Limb (tissue), 2 donors: ENCODE data around the gene PAN3.

Experiments used
- DNase-seq, 2 donors: peaks; one replicate each; pipeline ENCODE4 v3.0.0-alpha.2; 2016; ENCODE audit errors: extremely low spot score in 2 of 2

Gene PAN3

GRCh38 chr13:28219408-28220099 is 81.2 kb downstream of the PAN3 start:
- no peak for DNase-seq

- no peak for DNase-seq
Measured at GRCh38 chr13:28220166-28220565, 81.8 kb downstream of the PAN3 start.

GRCh38 chr13:28229522-28230411 is 91.4 kb downstream of the PAN3 start:
- DNase-seq = no peak

GRCh38 chr13:28231642-28232041 is 93.3 kb downstream of the PAN3 start:
- no peak for DNase-seq

- no peak for DNase-seq
Measured at GRCh38 chr13:28237944-28238343, 99.6 kb downstream of the PAN3 start.

- no peak for DNase-seq
Measured at GRCh38 chr13:28239374-28239773, 101.0 kb downstream of the PAN3 start.

- DNase-seq = no peak
Measured at GRCh38 chr13:28245465-28245864, 107.1 kb downstream of the PAN3 start.

GRCh38 chr13:28246891-28247290 is 108.5 kb downstream of the PAN3 start:
- no peak for DNase-seq

GRCh38 chr13:28248080-28248479 is 109.7 kb downstream of the PAN3 start:
- no peak for DNase-seq

GRCh38 chr13:28250542-28250941 is 112.2 kb downstream of the PAN3 start:
- no peak for DNase-seq

- no peak for DNase-seq
Measured at GRCh38 chr13:28251466-28251865, 113.1 kb downstream of the PAN3 start.

- DNase-seq = no peak
Measured at GRCh38 chr13:28252547-28252946, 114.2 kb downstream of the PAN3 start.

GRCh38 chr13:28257305-28257704 is 119.0 kb downstream of the PAN3 start:
- DNase-seq = no peak

- no peak for DNase-seq
Measured at GRCh38 chr13:28258417-28258816, 120.1 kb downstream of the PAN3 start.

GRCh38 chr13:28267497-28267896 is 129.2 kb downstream of the PAN3 start:
- no peak for DNase-seq

- DNase-seq = no peak
Measured at GRCh38 chr13:28268800-28269223, 130.5 kb downstream of the PAN3 start.

GRCh38 chr13:28271056-28271840 is 132.9 kb downstream of the PAN3 start:
- DNase-seq = no peak

GRCh38 chr13:28273919-28274318 is 135.6 kb downstream of the PAN3 start:
- no peak for DNase-seq

- no peak for DNase-seq
Measured at GRCh38 chr13:28282451-28282850, 144.1 kb downstream of the PAN3 start.

GRCh38 chr13:28283600-28283999 is 145.3 kb downstream of the PAN3 start:
- no peak for DNase-seq

- no peak for DNase-seq
Measured at GRCh38 chr13:28286263-28286662, 147.9 kb downstream of the PAN3 start.

- DNase-seq = no peak
Measured at GRCh38 chr13:28297341-28297740, 159.0 kb downstream of the PAN3 start.
